Common myeloid progenitor, CD34-positive (primary cell): ENCODE results near the gene TAF4B.

Experiments used
- CTCF ChIA-PET: fragments of 350-600 bp; sonication (Branson Sonifier 250); formaldehyde crosslinking; loops from one replicate; lab custom pipeline; 2021; ENCODE audit warnings: antibody characterized with exemption; lab: Charles Lee
- POLR2A ChIA-PET: fragments of 350-600 bp; sonication (Branson Sonifier 250); formaldehyde crosslinking; loops from one replicate; lab custom pipeline; 2021; ENCODE audit warnings: antibody characterized with exemption; lab: Charles Lee
- DNase-seq, 3 donors: peaks; one replicate each; pipeline versions ENCODE4 v3.0.0 to v3.0.0-alpha.2; 2013
- H3K27ac ChIP-seq, 2 experiments: 1 replicate in 1 of 2; 2 replicates in 1 of 2; pipeline ENCODE4 v1.7.0; 2013; ENCODE audit warnings: inconsistent platforms in 2 of 2, low read length in 2 of 2, mild to moderate bottlenecking in 2 of 2, low read depth in 1 of 2, moderate library complexity in 1 of 2; ENCODE audit not compliant: severe bottlenecking in 2 of 2, insufficient read depth in 1 of 2, poor library complexity in 1 of 2
- H3K27me3 ChIP-seq, 5 experiments: replicated peaks in 2 of 5; 1 replicate in 3 of 5; 2 replicates in 2 of 5; pipeline versions ENCODE4 v1.6.1 to v1.7.0; 2013; ENCODE audit warnings: low read length in 4 of 5, mild to moderate bottlenecking in 2 of 5, moderate library complexity in 2 of 5, inconsistent platforms in 1 of 5; ENCODE audit not compliant: insufficient read depth in 5 of 5, control insufficient read depth in 4 of 5
- H3K36me3 ChIP-seq, 4 experiments: 1 replicate in 2 of 4; 2 replicates in 2 of 4; pipeline versions ENCODE4 v1.6.1 to v1.7.0; 2013; ENCODE audit warnings: low read length in 3 of 4, control low read depth in 1 of 4, mild to moderate bottlenecking in 1 of 4; ENCODE audit not compliant: control insufficient read depth in 4 of 4, insufficient read depth in 4 of 4
- H3K4me1 ChIP-seq, 4 experiments: 1 replicate in 3 of 4; 2 replicates in 1 of 4; pipeline versions ENCODE4 v1.6.1 to v1.7.1; 2013; ENCODE audit warnings: low read length in 3 of 4, mild to moderate bottlenecking in 3 of 4, control low read depth in 1 of 4, inconsistent platforms in 1 of 4, moderate library complexity in 1 of 4; ENCODE audit not compliant: control insufficient read depth in 4 of 4, insufficient read depth in 4 of 4; ENCODE audit errors: control extremely low read depth in 1 of 4
- H3K4me3 ChIP-seq, 7 experiments: 1 replicate in 4 of 7; 2 replicates in 3 of 7; pipeline versions ENCODE4 v1.5.1 to v1.7.0; 2013; ENCODE audit warnings: mild to moderate bottlenecking in 7 of 7, low read length in 6 of 7, moderate library complexity in 6 of 7, inconsistent platforms in 2 of 7, low read depth in 2 of 7, control low read depth in 1 of 7; ENCODE audit not compliant: insufficient read depth in 4 of 7, control insufficient read depth in 1 of 7; ENCODE audit errors: extremely low read depth in 1 of 7
- H3K9me3 ChIP-seq, 5 experiments: 1 replicate in 4 of 5; 2 replicates in 1 of 5; pipeline versions ENCODE4 v1.6.1 to v1.7.1; 2013; ENCODE audit warnings: low read length in 4 of 5, mild to moderate bottlenecking in 2 of 5, inconsistent platforms in 1 of 5, low read depth in 1 of 5, moderate library complexity in 1 of 5; ENCODE audit not compliant: control insufficient read depth in 4 of 5, insufficient read depth in 2 of 5; ENCODE audit errors: control extremely low read depth in 1 of 5
- WGBS: methylation state at CpG from one replicate; pipeline ENCODE4 v1.1.5; 2013; ENCODE audit not compliant: insufficient coverage; 5-methylcytosine and 5-hydroxymethylcytosine counted together

The TAF4B gene

GRCh38 chr18:26271917-26272549 is 45.8 kb downstream of the TAF4B start:
- no peaks in the 10 kb centered on the region for H3K4me1 ChIP-seq
- no peak for DNase-seq
- POLR2A ChIA-PET: no interaction called here
- H3K4me3 ChIP-seq: no peak overlapping the region
- WGBS: 97% methylated on average over 11 of the region's 14 CpGs
- CTCF ChIA-PET: no interaction called here
- H3K27ac ChIP-seq: no peak overlapping the region
- no peaks in the 10 kb centered on the region for H3K9me3 ChIP-seq
- no peaks in the 10 kb centered on the region for H3K27me3 ChIP-seq
- H3K36me3 ChIP-seq: peaks cover 10 to 32% (median 19%) of the 10 kb centered on the region in 4 experiments

- 100% methylated on average over 1 of the region's 3 CpGs for WGBS
- Histone ChIP-seq H3K27ac (no peak overlapping the region), H3K27me3 (no peaks in the 10 kb centered on the region), H3K4me3 (no peak overlapping the region), H3K4me1 (no peaks in the 10 kb centered on the region), H3K9me3 (peaks cover 0 to 6% (median 3%) of the 10 kb centered on the region in 5 experiments), H3K36me3 (peaks cover 4 to 25% (median 8%) of the 10 kb centered on the region in 4 experiments)
- POLR2A ChIA-PET: no interaction called here
- DNase-seq: no peak
- CTCF ChIA-PET: interaction anchor here (1.4 kb wide), 1 partner anchor 12 kb away, joined by 4 read pairs; no protein-coding TSS in a partner anchor
Measured at GRCh38 chr18:26277374-26277773, 51.1 kb downstream of the TAF4B start.

- H3K9me3 ChIP-seq: peaks cover 0 to 18% (median 3%) of the 10 kb centered on the region in 5 experiments
- no peaks in the 10 kb centered on the region for H3K27me3 ChIP-seq
- no peak overlapping the region for H3K4me3 ChIP-seq
- POLR2A ChIA-PET: no interaction called here
- H3K36me3 ChIP-seq: peaks cover 9 to 40% (median 15%) of the 10 kb centered on the region in 4 experiments
- DNase-seq: no peak
- CTCF ChIA-PET: interaction anchor here (1.0 kb wide), 1 partner anchor 9 kb away, joined by 3 read pairs; no protein-coding TSS in a partner anchor
- no peak overlapping the region for H3K27ac ChIP-seq
- H3K4me1 ChIP-seq: no peaks in the 10 kb centered on the region
- no CpG with 5 or more reads among the region's 1 CpG for WGBS
Measured at GRCh38 chr18:26279428-26279827, 53.2 kb downstream of the TAF4B start.

GRCh38 chr18:26286008-26286407 is 59.8 kb downstream of the TAF4B start:
- peak in 2 of 3 donors; percentile 15 to 20 for DNase-seq
- peaks cover 0 to 6% (median 0%) of the 10 kb centered on the region in 4 experiments for H3K4me1 ChIP-seq
- POLR2A ChIA-PET: no interaction called here
- no peak overlapping the region for H3K27ac ChIP-seq
- H3K9me3 ChIP-seq: peaks cover 0 to 12% (median 0%) of the 10 kb centered on the region in 5 experiments
- no peak overlapping the region for H3K4me3 ChIP-seq
- H3K27me3 ChIP-seq: no peaks in the 10 kb centered on the region
- H3K36me3 ChIP-seq: peaks cover 9 to 37% (median 17%) of the 10 kb centered on the region in 4 experiments
- CTCF ChIA-PET: interaction anchor here (1.6 kb wide), 1 partner anchor 11 kb away, joined by 4 read pairs; no protein-coding TSS in a partner anchor
- 100% methylated on average over 1 of the region's 1 CpG for WGBS

- Histone ChIP-seq H3K27me3 (no peaks in the 10 kb centered on the region), H3K4me3 (no peak overlapping the region), H3K36me3 (peaks cover 12 to 34% (median 16%) of the 10 kb centered on the region in 4 experiments), H3K9me3 (peaks cover 0 to 10% (median 0%) of the 10 kb centered on the region in 5 experiments), H3K4me1 (peaks cover 0 to 6% (median 0%) of the 10 kb centered on the region in 4 experiments), H3K27ac (no peak overlapping the region)
- ChIA-PET CTCF (interaction anchor here (1.6 kb wide), 1 partner anchor 9 kb away, joined by 4 read pairs; no protein-coding TSS in a partner anchor), POLR2A (no interaction called here)
- no peak for DNase-seq
- 100% methylated on average over 2 of the region's 4 CpGs for WGBS
Measured at GRCh38 chr18:26287644-26288043, 61.4 kb downstream of the TAF4B start.

GRCh38 chr18:26290385-26290784 is 64.1 kb downstream of the TAF4B start:
- Histone ChIP-seq H3K27ac (no peak overlapping the region), H3K36me3 (peaks cover 6 to 30% (median 15%) of the 10 kb centered on the region in 4 experiments), H3K4me1 (peaks cover 0 to 6% (median 0%) of the 10 kb centered on the region in 4 experiments), H3K4me3 (no peak overlapping the region), H3K9me3 (no peaks in the 10 kb centered on the region), H3K27me3 (no peaks in the 10 kb centered on the region)
- POLR2A ChIA-PET: interaction anchor here (0.6 kb wide), 1 partner anchor 257 kb away, joined by 3 read pairs; no protein-coding TSS in a partner anchor
- CTCF ChIA-PET: no interaction called here
- DNase-seq: peak; percentile 7 to 73 (median 67)
- 100% methylated on average over 2 of the region's 3 CpGs for WGBS

- Histone ChIP-seq H3K36me3 (peaks cover 2 to 19% (median 11%) of the 10 kb centered on the region in 4 experiments), H3K9me3 (peaks cover 0 to 2% (median 0%) of the 10 kb centered on the region in 5 experiments), H3K4me3 (no peak overlapping the region), H3K27ac (no peak overlapping the region), H3K4me1 (no peaks in the 10 kb centered on the region), H3K27me3 (no peaks in the 10 kb centered on the region)
- CTCF ChIA-PET: no interaction called here
- no CpG with 5 or more reads among the region's 1 CpG for WGBS
- POLR2A ChIA-PET: no interaction called here
- no peak for DNase-seq
Measured at GRCh38 chr18:26293982-26294381, 67.7 kb downstream of the TAF4B start.
